PFSK-1 (cell line): Measurements from ENCODE around the gene ZNF417.

Experiments
- FOXP2 ChIP-seq: optimal IDR thresholded peaks from 2 replicates; pipeline ENCODE3; 2011; ENCODE audit warnings: borderline replicate concordance, control low read depth, inconsistent platforms; ENCODE audit not compliant: insufficient read depth; ENCODE audit errors: extremely low read length, extremely low read depth
- POLR2AphosphoS5 ChIP-seq: IDR thresholded peaks from 2 replicates; pipeline ENCODE4 v1.6.1; 2012; ENCODE audit warnings: low read depth, mild to moderate bottlenecking, control low read depth, low read length, moderate library complexity
- REST ChIP-seq, 2 experiments: IDR thresholded peaks; 2 replicates each; pipeline versions ENCODE4 v1.6.1 to v1.8.0; 2011 to 2012; ENCODE audit warnings: low read depth in 2 of 2, low read length in 2 of 2, control low read depth in 1 of 2, inconsistent platforms in 1 of 2, mild to moderate bottlenecking in 1 of 2, moderate library complexity in 1 of 2; ENCODE audit not compliant: insufficient read depth in 1 of 2
- SIN3A ChIP-seq: IDR thresholded peaks from 2 replicates; pipeline ENCODE4 v1.6.1; 2012; ENCODE audit warnings: mild to moderate bottlenecking, low read length, moderate library complexity, borderline replicate concordance; ENCODE audit not compliant: insufficient read depth
- TAF1 ChIP-seq: IDR thresholded peaks from 2 replicates; pipeline ENCODE4 v1.6.1; 2012; ENCODE audit warnings: low read length, control low read depth, borderline replicate concordance; ENCODE audit not compliant: insufficient read depth

The ZNF417 gene

GRCh38 chr19:57949296-57949695, 32.9 kb upstream of the ZNF417 start:
- TF ChIP-seq TAF1 (no peak), FOXP2 (no peak), REST (IDR thresholded peaks at IDR 0.05; ENCODE audit: insufficient read depth in 1 of 2, low read depth in 2 of 2, low read length in 2 of 2) (no peak), POLR2AphosphoS5 (no peak), SIN3A (no peak)

GRCh38 chr19:57947419-57948134, 31.2 kb upstream of the ZNF417 start, which contains the start of gene ZNF256:
ZNF256 (minus strand) TSS chr19:57947706; CDS start chr19:57947474, 232 bp downstream.
- TF ChIP-seq REST (IDR thresholded peaks at IDR 0.05; ENCODE audit: insufficient read depth in 1 of 2, low read depth in 2 of 2, low read length in 2 of 2) (no peak), FOXP2 (peak; percentile 63), SIN3A (no peak), POLR2AphosphoS5 (peak; percentile 76), TAF1 (0 out of 2 replicates have a peak, but pooled peaks have one; percentile 20)

GRCh38 chr19:57947088-57947418, 30.7 kb upstream of the ZNF417 start:
- no peak for TF ChIP-seq FOXP2
- no peak for TF ChIP-seq POLR2AphosphoS5
- no peak for TF ChIP-seq TAF1
- no peak for TF ChIP-seq REST (IDR thresholded peaks at IDR 0.05; ENCODE audit: insufficient read depth in 1 of 2, low read depth in 2 of 2, low read length in 2 of 2)
- no peak for TF ChIP-seq SIN3A

GRCh38 chr19:57946316-57946715, 29.9 kb upstream of the ZNF417 start:
- TF ChIP-seq TAF1 = no peak

- no peak for TF ChIP-seq SIN3A
- TF ChIP-seq POLR2AphosphoS5 = no peak
- no peak for TF ChIP-seq FOXP2
- TF ChIP-seq TAF1 = no peak
- TF ChIP-seq REST (IDR thresholded peaks at IDR 0.05; ENCODE audit: insufficient read depth in 1 of 2, low read depth in 2 of 2, low read length in 2 of 2) = no peak
These were observed 25.2 kb upstream of the ZNF417 start for GRCh38 chr19:57941593-57941992.
